Transverse colon (tissue), 4 donors: Measurements from ENCODE around the gene APIP. TPM values are rescaled to one million over a fixed set of nuclear protein-coding genes. Genes with fewer than 3 reads are reported as not detected.

Experiments
- DNase-seq: peaks from one replicate; pipeline ENCODE4 v3.0.0-alpha.2; 2019
- H3K27ac ChIP-seq, 4 donors: fragments of 200-600 bp; sonication (generic); 2 replicates each; pipeline ENCODE4 v1.5.1; 2016 to 2018; ENCODE audit warnings: inconsistent platforms in 4 of 4
- H3K27me3 ChIP-seq: fragments of 200-600 bp; sonication (generic); 2 replicates; pipeline ENCODE4 v1.5.1; 2017; ENCODE audit warnings: inconsistent platforms
- H3K36me3 ChIP-seq, 4 donors: fragments of 200-600 bp; sonication (generic); 2 replicates each; pipeline ENCODE4 v1.5.1; 2017 to 2019; ENCODE audit warnings: inconsistent platforms in 4 of 4
- H3K4me1 ChIP-seq, 4 donors: fragments of 200-600 bp; sonication (generic); 2 replicates each; pipeline ENCODE4 v1.5.1; 2017 to 2020; ENCODE audit warnings: inconsistent platforms in 4 of 4
- H3K4me3 ChIP-seq, 4 donors: fragments of 200-600 bp; sonication (generic); 1 replicate in 1 of 4; 2 replicates in 3 of 4; pipeline versions ENCODE4 v1.5.1 to v1.6.1; 2017 to 2019; ENCODE audit warnings: inconsistent platforms in 4 of 4
- H3K9me3 ChIP-seq, 2 donors: fragments of 200-600 bp; sonication (generic); 2 replicates each; pipeline ENCODE4 v1.5.1; 2017 to 2019; ENCODE audit warnings: inconsistent platforms in 2 of 2
- CTCF ChIP-seq, 5 experiments: fragments of 200-600 bp in 3 of 5; fragments of 450-650 bp in 2 of 5; sonication (generic) in 3 of 5; IDR thresholded peaks; 1 replicate in 2 of 5; 2 replicates in 3 of 5; pipeline ENCODE4 v1.5.1; 2016 to 2017; ENCODE audit warnings: antibody characterized with exemption in 5 of 5, inconsistent platforms in 3 of 5, mild to moderate bottlenecking in 2 of 5, moderate library complexity in 1 of 5
- EP300 ChIP-seq: sonication (generic); formaldehyde crosslinking; IDR thresholded peaks from one replicate; pipeline ENCODE4 v1.6.1; 2017; ENCODE audit warnings: antibody characterized with exemption, low read depth
- POLR2A ChIP-seq: fragments of 450-650 bp; IDR thresholded peaks from one replicate; pipeline ENCODE4 v1.6.1; 2016; ENCODE audit warnings: antibody characterized with exemption, mild to moderate bottlenecking, moderate library complexity
- POLR2AphosphoS5 ChIP-seq, 3 donors: sonication (generic); formaldehyde crosslinking; IDR thresholded peaks; one replicate each; pipeline ENCODE4 v1.6.1; 2016; ENCODE audit warnings: antibody characterized with exemption in 3 of 3
- WGBS, 2 donors: methylation state at CpG; one replicate each; pipeline ENCODE4 v1.1.5; 2018; ENCODE audit warnings: low coverage in 1 of 2; 5-methylcytosine and 5-hydroxymethylcytosine counted together
- in situ Hi-C, 4 donors: fragments of 200-750 bp; cut with MboI; loops; one replicate each; pipeline versions ENCODE4 v1.15.0 to v1.15.1; 2017; ENCODE audit warnings: low sequenced_read_pairs in 3 of 4, low pct_ligation_motif_present in 1 of 4, low pct_unique_long_range_greater_than_20kb in 1 of 4
- intact Hi-C: fragments of 100-400 bp; cut with DNase I; formaldehyde crosslinking; loops from one replicate; pipeline ENCODE4 v1.15.1; 2023; ENCODE audit warnings: low total_unique reads
- total RNA-seq, 4 donors: library from RNA; depleted of rRNA; stranded (reverse); fragments of >200 nt; gene quantifications; one replicate each; pipeline ENCODE4 v1.1.0, GENCODE V29; 2016

The APIP gene
- total RNA-seq, 4 donors from 2014 or later: 9.2 to 44.3 (median 14.6) TPM

DNA sequence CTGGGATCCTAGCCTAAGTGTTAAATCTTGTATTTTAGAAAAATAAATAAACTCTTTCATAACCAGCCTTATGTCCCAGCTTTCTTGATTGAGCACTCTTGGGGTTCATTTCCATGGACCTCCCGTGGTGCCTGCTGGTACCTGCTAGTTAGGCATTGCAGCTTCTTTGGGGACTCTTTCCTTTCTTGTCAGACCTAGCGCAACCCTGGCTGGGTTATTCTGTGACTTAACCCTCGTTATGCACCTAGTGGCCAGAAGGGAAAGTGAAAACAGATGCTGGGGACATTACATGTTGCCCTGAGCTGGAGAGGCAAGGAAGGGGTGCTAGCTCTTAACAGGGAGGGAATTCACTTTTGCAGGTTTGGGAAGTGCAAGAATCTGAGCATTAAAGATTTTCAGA, 46.8 kb downstream of the APIP start:
- no peak overlapping the region for H3K4me3 ChIP-seq
- no peak overlapping the region for H3K27ac ChIP-seq
- H3K27me3 ChIP-seq: no peaks in the 10 kb centered on the region
- in situ Hi-C loops: no loop called here
- H3K36me3 ChIP-seq: no peaks in the 10 kb centered on the region
- peaks cover 0 to 4% (median 0%) of the 10 kb centered on the region in 4 donors for H3K4me1 ChIP-seq
- peak in 1 of 5 experiments; percentile 5 for TF ChIP-seq CTCF (IDR thresholded peaks at IDR 0.05)
- TF ChIP-seq POLR2AphosphoS5 (IDR thresholded peaks at IDR 0.05): no peak
- DNase-seq: no peak
- intact Hi-C loops: no loop called here
- no peaks in the 10 kb centered on the region for H3K9me3 ChIP-seq
- WGBS, 2 donors: 72 to 100% methylated on average over 1 to 3 of the region's 3 CpGs

DNA sequence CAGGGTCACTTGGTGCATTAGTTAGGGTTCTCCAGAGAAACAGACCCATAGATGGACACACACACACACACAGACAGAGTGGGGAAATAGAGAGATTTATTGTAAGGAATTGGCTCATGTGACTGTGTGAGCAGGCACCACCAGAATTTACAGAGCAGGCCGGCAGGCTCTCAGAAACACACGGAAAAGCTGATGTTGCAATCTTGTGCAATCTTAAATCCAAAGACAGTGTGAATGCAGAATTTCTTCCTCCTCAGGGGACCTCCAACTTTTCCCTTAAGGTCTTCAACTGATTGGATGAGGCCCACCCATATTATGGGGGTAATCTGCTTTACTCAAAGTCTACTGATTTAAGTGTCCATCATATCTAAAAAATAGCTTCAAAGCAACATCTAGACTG, 49.8 kb downstream of the APIP start:
- Histone ChIP-seq H3K9me3 (no peaks in the 10 kb centered on the region), H3K4me1 (peaks cover 0 to 4% (median 0%) of the 10 kb centered on the region in 4 donors), H3K36me3 (no peaks in the 10 kb centered on the region), H3K27ac (no peak overlapping the region), H3K4me3 (no peak overlapping the region), H3K27me3 (no peaks in the 10 kb centered on the region)
- TF ChIP-seq EP300 (no peak), POLR2A (no peak), POLR2AphosphoS5 (IDR thresholded peaks at IDR 0.05) (no peak), CTCF (IDR thresholded peaks at IDR 0.05) (no peak)
- no peak for DNase-seq
- in situ Hi-C loops (no loop called here), intact Hi-C loops (no loop called here)
- 79 to 86% methylated on average over 2 of the region's 2 CpGs for WGBS, 2 donors

DNA sequence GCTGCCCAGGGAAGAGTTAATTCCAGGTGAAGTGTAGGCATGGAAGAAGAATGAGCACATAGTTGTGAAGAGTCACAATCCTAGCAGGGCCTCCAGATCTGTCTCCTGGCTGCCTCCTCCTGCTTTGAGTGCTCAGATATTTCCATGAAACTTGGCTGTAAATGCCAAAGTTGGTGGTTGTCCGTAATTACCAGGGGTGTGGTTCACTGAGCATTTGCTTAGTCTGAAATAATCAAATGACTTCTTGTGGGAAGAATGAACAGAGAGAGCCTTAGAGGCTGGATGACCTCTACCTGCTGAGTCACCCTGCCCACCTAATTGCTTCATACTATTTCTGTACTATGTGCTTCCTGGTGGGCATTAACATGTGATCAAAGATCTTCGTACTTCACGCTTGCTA, 50.9 kb downstream of the APIP start:
- DNase-seq: no peak

DNA sequence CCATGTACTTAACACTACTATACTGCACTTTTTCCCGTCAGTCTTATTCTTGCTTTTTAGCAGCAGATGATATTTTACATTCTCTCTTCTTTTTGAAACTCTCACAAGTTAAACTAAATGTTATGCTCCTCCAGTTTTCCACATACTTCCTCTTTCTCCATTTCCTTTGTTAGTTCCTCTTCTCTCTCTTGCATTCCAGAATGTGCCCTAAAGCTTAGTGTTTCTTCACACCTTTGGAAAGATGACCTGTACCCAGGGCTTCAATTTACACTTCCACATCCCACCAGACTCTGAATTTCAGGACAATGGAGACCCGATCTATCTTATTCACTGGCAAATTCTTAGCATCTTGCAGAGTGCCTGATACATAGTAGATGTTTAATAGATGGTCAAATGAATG, 51.8 kb downstream of the APIP start:
- 84 to 94% methylated on average over 2 of the region's 2 CpGs for WGBS, 2 donors
- TF ChIP-seq POLR2AphosphoS5 (IDR thresholded peaks at IDR 0.05): no peak
- no peak for TF ChIP-seq EP300
- TF ChIP-seq POLR2A: no peak
- no peak for TF ChIP-seq CTCF (IDR thresholded peaks at IDR 0.05)
- Histone ChIP-seq H3K9me3 (no peaks in the 10 kb centered on the region), H3K4me3 (no peak overlapping the region), H3K27me3 (no peaks in the 10 kb centered on the region), H3K27ac (no peak overlapping the region), H3K36me3 (no peaks in the 10 kb centered on the region), H3K4me1 (peaks cover 0 to 4% (median 0%) of the 10 kb centered on the region in 4 donors)
- in situ Hi-C loops (no loop called here), intact Hi-C loops (no loop called here)
- DNase-seq: no peak

More for the DNA sequence above, 50.9 kb downstream of the APIP start:
- 86 to 90% methylated on average over 2 to 3 of the region's 3 CpGs for WGBS, 2 donors
- TF ChIP-seq CTCF (IDR thresholded peaks at IDR 0.05): no peak
- TF ChIP-seq EP300: no peak
- no peak for TF ChIP-seq POLR2A
- TF ChIP-seq POLR2AphosphoS5 (IDR thresholded peaks at IDR 0.05): no peak
- H3K27me3 ChIP-seq: no peaks in the 10 kb centered on the region
- no peak overlapping the region for H3K4me3 ChIP-seq
- H3K36me3 ChIP-seq: no peaks in the 10 kb centered on the region
- H3K27ac ChIP-seq: no peak overlapping the region
- in situ Hi-C loops: no loop called here
- no peaks in the 10 kb centered on the region for H3K9me3 ChIP-seq
- peaks cover 0 to 4% (median 0%) of the 10 kb centered on the region in 4 donors for H3K4me1 ChIP-seq
- intact Hi-C loops: no loop called here
